Measurements from ENCODE around the gene FERMT1. TPM values are rescaled to one million over a fixed set of nuclear protein-coding genes. Genes with fewer than 3 reads are reported as not detected.

FERMT1 gene
- polyA plus RNA-seq, 4 donors, result 3.2 to 27.2 (median 16.3) TPM

GRCh38 chr20:6094565-6094964 lies 28.3 kb downstream of the FERMT1 start:
- Histone ChIP-seq H3K4me3 (ENCODE audit: low read depth in 1 of 3, low read length in 3 of 3) (no peak overlapping the region), H3K9me3 (ENCODE audit: control insufficient read depth in 2 of 2, insufficient read depth in 1 of 2, low read depth in 1 of 2, low read length in 1 of 2) (no peaks in the 10 kb centered on the region), H3K27ac (ENCODE audit: low read depth in 1 of 3, low read length in 2 of 3) (peak overlapping the region; percentile 62 to 69 (median 63)), H3K4me1 (ENCODE audit: control insufficient read depth in 3 of 3, insufficient read depth in 2 of 3, low read depth in 1 of 3, low read length in 2 of 3) (peaks cover 0 to 28% (median 2%) of the 10 kb centered on the region in 3 donors), H3K36me3 (ENCODE audit: control insufficient read depth in 3 of 3, insufficient read depth in 2 of 3, low read depth in 1 of 3, low read length in 3 of 3) (peaks cover 0 to 31% (median 0%) of the 10 kb centered on the region in 3 donors), H3K27me3 (ENCODE audit: control insufficient read depth in 3 of 3, insufficient read depth in 3 of 3, low read length in 3 of 3) (no peaks in the 10 kb centered on the region)
- FAIRE-seq, result no peak
- DNase-seq, result peak in 1 of 2 donors; percentile 60
- WGBS, 3 donors, result 19 to 72% (median 35%) methylated on average over 4 of the region's 4 CpGs

DNA sequence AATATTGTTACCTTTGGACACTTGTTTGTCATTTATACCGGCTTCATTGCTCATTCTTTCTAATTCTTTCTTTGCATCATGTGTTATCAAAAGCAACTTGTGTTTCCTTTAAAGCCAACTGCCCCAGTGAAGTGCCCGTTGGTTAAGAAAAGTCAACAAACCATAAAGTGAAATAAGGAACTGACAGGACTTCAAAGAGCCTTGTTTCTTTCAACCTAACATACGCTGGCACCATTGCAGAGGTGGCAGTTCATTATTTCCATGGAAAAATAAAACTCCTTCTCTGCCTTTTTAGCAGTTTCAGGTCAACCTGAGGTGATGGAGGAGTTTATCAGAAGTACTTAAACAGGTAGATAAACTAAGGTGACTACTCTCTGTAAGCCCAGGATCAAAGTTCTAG lies 28.8 kb downstream of the FERMT1 start:
- peak; percentile 81 to 86 for DNase-seq
- FAIRE-seq, result no peak
- peaks cover 0 to 28% (median 2%) of the 10 kb centered on the region in 3 donors for H3K4me1 ChIP-seq (ENCODE audit: control insufficient read depth in 3 of 3, insufficient read depth in 2 of 3, low read depth in 1 of 3, low read length in 2 of 3)
- WGBS, 3 donors, result 8 to 34% (median 15%) methylated on average over 3 of the region's 3 CpGs
- H3K36me3 ChIP-seq (ENCODE audit: control insufficient read depth in 3 of 3, insufficient read depth in 2 of 3, low read depth in 1 of 3, low read length in 3 of 3), result peaks cover 0 to 31% (median 0%) of the 10 kb centered on the region in 3 donors
- H3K27me3 ChIP-seq (ENCODE audit: control insufficient read depth in 3 of 3, insufficient read depth in 3 of 3, low read length in 3 of 3), result no peaks in the 10 kb centered on the region
- H3K4me3 ChIP-seq (ENCODE audit: low read depth in 1 of 3, low read length in 3 of 3), result no peak overlapping the region
- peak overlapping the region in 2 of 3 donors; percentile 62 to 63 for H3K27ac ChIP-seq (ENCODE audit: low read depth in 1 of 3, low read length in 2 of 3)
- no peaks in the 10 kb centered on the region for H3K9me3 ChIP-seq (ENCODE audit: control insufficient read depth in 2 of 2, insufficient read depth in 1 of 2, low read depth in 1 of 2, low read length in 1 of 2)

- FAIRE-seq, result no peak
- 68 to 87% (median 82%) methylated on average over 8 of the region's 8 CpGs for WGBS, 3 donors
- peaks cover 0 to 37% (median 0%) of the 10 kb centered on the region in 3 donors for H3K36me3 ChIP-seq (ENCODE audit: control insufficient read depth in 3 of 3, insufficient read depth in 2 of 3, low read depth in 1 of 3, low read length in 3 of 3)
These were observed 31.2 kb downstream of the FERMT1 start for GRCh38 chr20:6091661-6092060.

DNA sequence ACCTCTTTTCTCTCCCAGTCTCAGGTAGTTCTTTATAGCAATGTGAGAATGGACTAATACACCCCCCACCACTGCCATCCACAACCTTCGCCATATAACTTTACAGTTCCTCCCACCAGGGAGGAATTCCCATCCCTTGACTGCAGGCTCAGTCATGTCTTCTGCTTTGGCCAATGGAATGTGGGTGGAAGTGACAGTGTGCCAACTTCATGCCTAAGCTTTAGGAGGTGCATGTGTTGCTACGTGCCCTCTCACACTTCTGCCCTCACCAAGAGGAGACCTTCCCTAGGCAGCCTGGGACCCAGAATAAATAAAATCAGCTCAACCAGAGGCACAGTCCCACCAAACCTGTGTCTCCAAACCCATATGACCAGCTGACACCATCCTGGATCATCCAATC lies 36.0 kb downstream of the FERMT1 start:
- Histone ChIP-seq H3K4me1 (ENCODE audit: control insufficient read depth in 3 of 3, insufficient read depth in 2 of 3, low read depth in 1 of 3, low read length in 2 of 3) (no peaks in the 10 kb centered on the region), H3K4me3 (ENCODE audit: low read depth in 1 of 3, low read length in 3 of 3) (no peak overlapping the region), H3K27ac (ENCODE audit: low read depth in 1 of 3, low read length in 2 of 3) (no peak overlapping the region), H3K36me3 (ENCODE audit: control insufficient read depth in 3 of 3, insufficient read depth in 2 of 3, low read depth in 1 of 3, low read length in 3 of 3) (peaks cover 0 to 55% (median 0%) of the 10 kb centered on the region in 3 donors), H3K27me3 (ENCODE audit: control insufficient read depth in 3 of 3, insufficient read depth in 3 of 3, low read length in 3 of 3) (no peaks in the 10 kb centered on the region), H3K9me3 (ENCODE audit: control insufficient read depth in 2 of 2, insufficient read depth in 1 of 2, low read depth in 1 of 2, low read length in 1 of 2) (no peaks in the 10 kb centered on the region)
- FAIRE-seq (no peak), DNase-seq (no peak)
- 56 to 89% (median 77%) methylated on average over 2 of the region's 2 CpGs for WGBS, 3 donors

More at GRCh38 chr20:6091661-6092060, 31.2 kb downstream of the FERMT1 start:
- no peaks in the 10 kb centered on the region for H3K27me3 ChIP-seq (ENCODE audit: control insufficient read depth in 3 of 3, insufficient read depth in 3 of 3, low read length in 3 of 3)
- H3K4me3 ChIP-seq (ENCODE audit: low read depth in 1 of 3, low read length in 3 of 3), result no peak overlapping the region
- H3K4me1 ChIP-seq (ENCODE audit: control insufficient read depth in 3 of 3, insufficient read depth in 2 of 3, low read depth in 1 of 3, low read length in 2 of 3), result peaks cover 0 to 28% (median 2%) of the 10 kb centered on the region in 3 donors
- H3K27ac ChIP-seq (ENCODE audit: low read depth in 1 of 3, low read length in 2 of 3), result no peak overlapping the region
- no peaks in the 10 kb centered on the region for H3K9me3 ChIP-seq (ENCODE audit: control insufficient read depth in 2 of 2, insufficient read depth in 1 of 2, low read depth in 1 of 2, low read length in 1 of 2)
- no peak for DNase-seq

DNA sequence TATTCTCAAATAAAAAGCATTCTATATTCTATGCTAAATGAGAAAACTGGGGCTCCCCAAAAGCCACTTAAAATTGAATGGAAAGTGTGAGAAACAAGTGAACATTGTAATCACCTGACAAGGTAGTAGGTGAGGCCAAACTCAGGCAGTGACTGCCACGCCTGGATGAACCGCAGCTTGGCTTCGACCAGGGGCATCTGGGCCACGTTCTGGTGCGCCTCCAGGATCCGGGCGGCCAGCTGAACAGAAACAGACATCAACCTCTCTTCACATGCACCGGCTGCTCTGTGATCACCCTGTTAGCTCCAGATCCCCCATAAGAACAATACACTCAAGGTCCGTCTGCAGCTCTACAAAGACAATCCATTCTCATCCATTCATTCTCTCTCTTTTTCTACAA lies 38.9 kb downstream of the FERMT1 start:
- Histone ChIP-seq H3K36me3 (ENCODE audit: control insufficient read depth in 3 of 3, insufficient read depth in 2 of 3, low read depth in 1 of 3, low read length in 3 of 3) (peaks cover 0 to 44% (median 2%) of the 10 kb centered on the region in 3 donors), H3K4me3 (ENCODE audit: low read depth in 1 of 3, low read length in 3 of 3) (no peak overlapping the region), H3K4me1 (ENCODE audit: control insufficient read depth in 3 of 3, insufficient read depth in 2 of 3, low read depth in 1 of 3, low read length in 2 of 3) (no peaks in the 10 kb centered on the region), H3K27ac (ENCODE audit: low read depth in 1 of 3, low read length in 2 of 3) (no peak overlapping the region), H3K9me3 (ENCODE audit: control insufficient read depth in 2 of 2, insufficient read depth in 1 of 2, low read depth in 1 of 2, low read length in 1 of 2) (no peaks in the 10 kb centered on the region), H3K27me3 (ENCODE audit: control insufficient read depth in 3 of 3, insufficient read depth in 3 of 3, low read length in 3 of 3) (no peaks in the 10 kb centered on the region)
- 77 to 79% (median 77%) methylated on average over 9 of the region's 9 CpGs for WGBS, 3 donors
- no peak for FAIRE-seq
- no peak for DNase-seq

DNA sequence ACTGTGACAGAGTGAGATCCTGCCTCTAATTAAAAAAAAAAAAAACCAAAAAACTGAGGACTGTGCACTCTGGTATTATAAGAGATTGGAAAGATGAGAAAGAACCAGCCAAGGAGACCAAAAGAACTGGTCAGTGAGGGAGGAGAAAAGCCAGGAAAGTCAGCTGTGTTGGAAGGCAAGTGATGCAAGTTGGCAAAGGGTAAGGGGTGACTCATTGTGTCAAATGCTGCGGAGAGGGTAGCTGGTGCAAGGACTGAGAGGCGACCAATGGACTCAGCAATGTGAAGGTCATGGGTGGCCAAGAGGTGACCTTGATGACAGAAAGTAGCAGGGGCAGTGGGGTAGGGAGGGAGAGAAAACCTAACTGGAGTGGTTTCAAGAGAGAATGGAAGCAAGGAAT lies 41.6 kb downstream of the FERMT1 start:
- no peaks in the 10 kb centered on the region for H3K9me3 ChIP-seq (ENCODE audit: control insufficient read depth in 2 of 2, insufficient read depth in 1 of 2, low read depth in 1 of 2, low read length in 1 of 2)
- H3K27me3 ChIP-seq (ENCODE audit: control insufficient read depth in 3 of 3, insufficient read depth in 3 of 3, low read length in 3 of 3), result no peaks in the 10 kb centered on the region
- DNase-seq (no peak), FAIRE-seq (no peak)
- H3K27ac ChIP-seq (ENCODE audit: low read depth in 1 of 3, low read length in 2 of 3), result no peak overlapping the region
- H3K4me3 ChIP-seq (ENCODE audit: low read depth in 1 of 3, low read length in 3 of 3), result no peak overlapping the region
- H3K4me1 ChIP-seq (ENCODE audit: control insufficient read depth in 3 of 3, insufficient read depth in 2 of 3, low read depth in 1 of 3, low read length in 2 of 3), result peaks cover 0 to 9% (median 2%) of the 10 kb centered on the region in 3 donors
- H3K36me3 ChIP-seq (ENCODE audit: control insufficient read depth in 3 of 3, insufficient read depth in 2 of 3, low read depth in 1 of 3, low read length in 3 of 3), result peaks cover 0 to 47% (median 3%) of the 10 kb centered on the region in 3 donors
- WGBS, 3 donors, result 77 to 86% (median 78%) methylated on average over 2 of the region's 2 CpGs

DNA sequence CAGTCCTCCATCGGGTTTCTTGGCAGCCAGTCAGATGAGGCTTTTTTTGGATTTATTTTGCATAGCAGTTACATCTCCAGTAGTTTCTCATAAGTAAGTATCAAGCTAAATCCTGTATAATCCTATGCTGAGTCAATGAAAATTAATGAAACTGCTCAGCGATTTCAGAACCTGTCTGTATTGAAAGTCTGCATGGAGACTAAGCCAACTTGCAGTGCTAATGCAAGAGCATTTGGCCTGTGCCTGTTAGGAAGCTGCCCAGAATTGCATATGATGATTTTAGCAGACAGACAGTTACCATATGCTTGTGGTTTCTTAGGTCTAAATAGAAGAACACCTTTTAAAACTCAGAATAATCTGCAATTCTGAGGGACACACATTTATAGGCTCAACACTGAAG lies 43.8 kb downstream of the FERMT1 start:
- WGBS, 3 donors, result 61 to 71% (median 69%) methylated on average over 2 of the region's 2 CpGs

GRCh38 chr20:6075428-6076219 lies 47.2 kb downstream of the FERMT1 start:
- WGBS, 3 donors, result 29 to 55% (median 34%) methylated on average over 8 of the region's 8 CpGs
- H3K27me3 ChIP-seq (ENCODE audit: control insufficient read depth in 3 of 3, insufficient read depth in 3 of 3, low read length in 3 of 3), result no peaks in the 10 kb centered on the region
- H3K4me1 ChIP-seq (ENCODE audit: control insufficient read depth in 3 of 3, insufficient read depth in 2 of 3, low read depth in 1 of 3, low read length in 2 of 3), result peaks cover 0 to 31% (median 2%) of the 10 kb centered on the region in 3 donors
- H3K4me3 ChIP-seq (ENCODE audit: low read depth in 1 of 3, low read length in 3 of 3), result no peak overlapping the region
- FAIRE-seq (no peak), DNase-seq (peak; percentile 78 to 81)
- H3K9me3 ChIP-seq (ENCODE audit: control insufficient read depth in 2 of 2, insufficient read depth in 1 of 2, low read depth in 1 of 2, low read length in 1 of 2), result no peaks in the 10 kb centered on the region
- peaks cover 0 to 38% (median 5%) of the 10 kb centered on the region in 3 donors for H3K36me3 ChIP-seq (ENCODE audit: control insufficient read depth in 3 of 3, insufficient read depth in 2 of 3, low read depth in 1 of 3, low read length in 3 of 3)
- peak overlapping the region; percentile 38 to 73 (median 71) for H3K27ac ChIP-seq (ENCODE audit: low read depth in 1 of 3, low read length in 2 of 3)

More for the DNA sequence above, 43.8 kb downstream of the FERMT1 start:
- H3K36me3 ChIP-seq (ENCODE audit: control insufficient read depth in 3 of 3, insufficient read depth in 2 of 3, low read depth in 1 of 3, low read length in 3 of 3), result peaks cover 0 to 43% (median 3%) of the 10 kb centered on the region in 3 donors
- H3K4me3 ChIP-seq (ENCODE audit: low read depth in 1 of 3, low read length in 3 of 3), result no peak overlapping the region
- H3K27me3 ChIP-seq (ENCODE audit: control insufficient read depth in 3 of 3, insufficient read depth in 3 of 3, low read length in 3 of 3), result no peaks in the 10 kb centered on the region
- DNase-seq, result no peak
- H3K27ac ChIP-seq (ENCODE audit: low read depth in 1 of 3, low read length in 2 of 3), result no peak overlapping the region
- no peak for FAIRE-seq
- no peaks in the 10 kb centered on the region for H3K9me3 ChIP-seq (ENCODE audit: control insufficient read depth in 2 of 2, insufficient read depth in 1 of 2, low read depth in 1 of 2, low read length in 1 of 2)
- peaks cover 0 to 30% (median 2%) of the 10 kb centered on the region in 3 donors for H3K4me1 ChIP-seq (ENCODE audit: control insufficient read depth in 3 of 3, insufficient read depth in 2 of 3, low read depth in 1 of 3, low read length in 2 of 3)
